SU-DHL-6 (cell line): ENCODE data around the gene ARG1.

Experiments used
- H2AFZ ChIP-seq: fragments of 200-600 bp; sonication (generic); 2 replicates; pipeline ENCODE4 v1.6.1; 2014; ENCODE audit warnings: low read depth, mild to moderate bottlenecking, moderate library complexity, mixed read lengths, antibody characterized with exemption, low read length; ENCODE audit not compliant: severe bottlenecking
- H3F3A ChIP-seq: fragments of 200-600 bp; shearing (Covaris generic); 2 replicates; pipeline ENCODE4 v1.6.0; 2016; ENCODE audit warnings: antibody characterized with exemption, mild to moderate bottlenecking; ENCODE audit not compliant: insufficient read depth
- H3K27ac ChIP-seq: fragments of 200-600 bp; sonication (generic); 2 replicates; pipeline ENCODE4 v1.5.1; 2016; ENCODE audit warnings: low read depth, mild to moderate bottlenecking, low read length, moderate library complexity, mixed read lengths
- H3K27me3 ChIP-seq: fragments of 200-600 bp; sonication (generic), shearing (Covaris generic); 2 replicates; pipeline ENCODE4 v1.6.0; 2014; ENCODE audit warnings: mild to moderate bottlenecking, low read length
- H3K36me3 ChIP-seq: fragments of 200-600 bp; sonication (generic); 2 replicates; pipeline ENCODE4 v1.6.1; 2014; ENCODE audit warnings: mild to moderate bottlenecking, low read length, mixed read lengths
- H3K4me2 ChIP-seq: fragments of 300-600, 200-600 bp; shearing (Covaris generic), sonication (generic); 2 replicates; pipeline ENCODE4 v1.6.0; 2014; ENCODE audit warnings: low read length, low read depth, mild to moderate bottlenecking; ENCODE audit not compliant: poor library complexity, severe bottlenecking
- H3K4me3 ChIP-seq: fragments of 200-600 bp; sonication (generic); 2 replicates; pipeline ENCODE4 v1.5.1; 2014; ENCODE audit warnings: antibody characterized with exemption, low read length, mild to moderate bottlenecking, mixed read lengths; ENCODE audit not compliant: insufficient read depth, poor library complexity, severe bottlenecking
- H3K79me2 ChIP-seq: fragments of 200-600 bp; sonication (generic); 2 replicates; pipeline ENCODE4 v1.6.1; 2014; ENCODE audit warnings: mild to moderate bottlenecking, low read length, moderate library complexity; ENCODE audit not compliant: insufficient read depth
- H3K9ac ChIP-seq: fragments of 200-600 bp; sonication (generic); 2 replicates; pipeline ENCODE4 v1.7.0; 2014; ENCODE audit warnings: mild to moderate bottlenecking, low read length
- H3K9me2 ChIP-seq: fragments of 200-600 bp; sonication (generic); replicated peaks from 2 replicates; pipeline ENCODE4 v1.6.1; 2014; ENCODE audit warnings: low read length; ENCODE audit not compliant: insufficient read depth
- H3K9me3 ChIP-seq: fragments of 200-600 bp; sonication (generic); 2 replicates; pipeline ENCODE4 v1.6.1; 2014; ENCODE audit warnings: low read length, mixed read lengths; ENCODE audit not compliant: insufficient read depth
- H4K20me1 ChIP-seq: fragments of 200-600 bp; sonication (generic); 2 replicates; pipeline ENCODE4 v1.6.1; 2014; ENCODE audit warnings: low read depth, mild to moderate bottlenecking, antibody characterized with exemption, low read length, moderate library complexity, mixed read lengths
- CTCF ChIP-seq: fragments of 200-600 bp; sonication (generic); IDR thresholded peaks from one replicate; pipeline ENCODE4 v1.5.1; 2017; ENCODE audit warnings: antibody characterized with exemption, mild to moderate bottlenecking, low read length, moderate library complexity; ENCODE audit not compliant: insufficient read depth, poor library complexity, severe bottlenecking
- EZH2phosphoT487 ChIP-seq: fragments of 200-600 bp; sonication (generic), shearing (Covaris generic); conservative IDR thresholded peaks from 2 replicates; pipeline ENCODE4 v1.6.1; 2018; ENCODE audit warnings: mild to moderate bottlenecking, antibody characterized with exemption, low read length, moderate library complexity, mixed read lengths

Gene ARG1

GRCh38 chr6:131552572-131552971 lies 20.5 kb upstream of the ARG1 start:
- no peaks in the 10 kb centered on the region for H3K79me2 ChIP-seq
- no peaks in the 10 kb centered on the region for H3K27me3 ChIP-seq
- no peak for TF ChIP-seq CTCF
- TF ChIP-seq EZH2phosphoT487, result no peak
- no peak overlapping the region for H3K4me3 ChIP-seq
- no peaks in the 10 kb centered on the region for H3F3A ChIP-seq
- H3K36me3 ChIP-seq, result no peaks in the 10 kb centered on the region
- no peak overlapping the region for H3K27ac ChIP-seq
- H2AFZ ChIP-seq, result no peak overlapping the region
- H3K9me3 ChIP-seq, result no peaks in the 10 kb centered on the region
- no peaks in the 10 kb centered on the region for H3K9me2 ChIP-seq
- H4K20me1 ChIP-seq, result no peaks in the 10 kb centered on the region
- H3K9ac ChIP-seq, result no peak overlapping the region
- H3K4me2 ChIP-seq, result no peak overlapping the region

GRCh38 chr6:131555992-131556391 lies 17.0 kb upstream of the ARG1 start:
- Histone ChIP-seq H3K9ac (no peak overlapping the region), H3K9me3 (no peaks in the 10 kb centered on the region), H2AFZ (no peak overlapping the region), H3K79me2 (no peaks in the 10 kb centered on the region), H3K9me2 (no peaks in the 10 kb centered on the region), H3K27ac (no peak overlapping the region), H3F3A (no peaks in the 10 kb centered on the region), H4K20me1 (no peaks in the 10 kb centered on the region), H3K27me3 (no peaks in the 10 kb centered on the region), H3K4me3 (no peak overlapping the region), H3K4me2 (no peak overlapping the region), H3K36me3 (no peaks in the 10 kb centered on the region)
- TF ChIP-seq CTCF (no peak), EZH2phosphoT487 (no peak)

- no peak overlapping the region for H3K9ac ChIP-seq
- TF ChIP-seq CTCF (no peak), EZH2phosphoT487 (no peak)
Measured at GRCh38 chr6:131558922-131559321, 14.1 kb upstream of the ARG1 start.

More at GRCh38 chr6:131558922-131559321, 14.1 kb upstream of the ARG1 start:
- no peak overlapping the region for H3K4me3 ChIP-seq
- H3K27ac ChIP-seq, result no peak overlapping the region
- H2AFZ ChIP-seq, result no peak overlapping the region
- no peaks in the 10 kb centered on the region for H3K36me3 ChIP-seq
- H4K20me1 ChIP-seq, result no peaks in the 10 kb centered on the region
- no peaks in the 10 kb centered on the region for H3K79me2 ChIP-seq
- H3K27me3 ChIP-seq, result no peaks in the 10 kb centered on the region
- H3K4me2 ChIP-seq, result no peak overlapping the region
- H3K9me2 ChIP-seq, result no peaks in the 10 kb centered on the region
- H3F3A ChIP-seq, result no peaks in the 10 kb centered on the region
- H3K9me3 ChIP-seq, result no peaks in the 10 kb centered on the region
